ENCODE measurements around the gene ITPKC.
"Not testable (repeated sequence)": the region's sequence is repeated elsewhere in the genome, so short reads cannot be mapped to it uniquely, and the experiment has no call there.

The ITPKC gene

DNA sequence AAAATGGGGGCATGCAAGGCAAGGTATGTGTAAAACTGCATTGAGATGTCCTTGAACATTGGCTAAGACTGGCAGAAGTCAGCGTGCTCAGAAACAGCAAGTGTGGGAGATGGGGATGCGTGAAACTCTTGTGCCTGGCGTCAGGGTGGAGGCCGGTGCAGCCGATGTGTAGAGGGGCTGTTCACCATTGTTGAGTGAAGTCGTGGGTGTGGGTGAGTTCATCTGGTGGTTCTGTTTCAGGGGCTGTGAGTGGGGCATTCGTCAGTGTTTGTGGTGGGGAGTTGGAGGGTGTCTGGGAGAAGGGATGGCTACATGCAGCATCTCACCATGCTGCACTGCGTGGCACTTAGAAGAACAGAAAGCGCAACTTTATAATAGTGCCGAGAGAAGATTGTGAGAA lies 47.1 kb downstream of the ITPKC start:
- DNase-seq, result no peak
- peaks cover 70% of the 10 kb centered on the region for H3K36me3 ChIP-seq
- TF ChIP-seq, protein P1, sequence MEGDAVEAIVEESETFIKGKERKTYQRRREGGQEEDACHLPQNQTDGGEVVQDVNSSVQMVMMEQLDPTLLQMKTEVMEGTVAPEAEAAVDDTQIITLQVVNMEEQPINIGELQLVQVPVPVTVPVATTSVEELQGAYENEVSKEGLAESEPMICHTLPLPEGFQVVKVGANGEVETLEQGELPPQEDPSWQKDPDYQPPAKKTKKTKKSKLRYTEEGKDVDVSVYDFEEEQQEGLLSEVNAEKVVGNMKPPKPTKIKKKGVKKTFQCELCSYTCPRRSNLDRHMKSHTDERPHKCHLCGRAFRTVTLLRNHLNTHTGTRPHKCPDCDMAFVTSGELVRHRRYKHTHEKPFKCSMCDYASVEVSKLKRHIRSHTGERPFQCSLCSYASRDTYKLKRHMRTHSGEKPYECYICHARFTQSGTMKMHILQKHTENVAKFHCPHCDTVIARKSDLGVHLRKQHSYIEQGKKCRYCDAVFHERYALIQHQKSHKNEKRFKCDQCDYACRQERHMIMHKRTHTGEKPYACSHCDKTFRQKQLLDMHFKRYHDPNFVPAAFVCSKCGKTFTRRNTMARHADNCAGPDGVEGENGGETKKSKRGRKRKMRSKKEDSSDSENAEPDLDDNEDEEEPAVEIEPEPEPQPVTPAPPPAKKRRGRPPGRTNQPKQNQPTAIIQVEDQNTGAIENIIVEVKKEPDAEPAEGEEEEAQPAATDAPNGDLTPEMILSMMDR (IDR thresholded peaks at IDR 0.05; ENCODE audit: low read depth, low read length), result no peak

DNA sequence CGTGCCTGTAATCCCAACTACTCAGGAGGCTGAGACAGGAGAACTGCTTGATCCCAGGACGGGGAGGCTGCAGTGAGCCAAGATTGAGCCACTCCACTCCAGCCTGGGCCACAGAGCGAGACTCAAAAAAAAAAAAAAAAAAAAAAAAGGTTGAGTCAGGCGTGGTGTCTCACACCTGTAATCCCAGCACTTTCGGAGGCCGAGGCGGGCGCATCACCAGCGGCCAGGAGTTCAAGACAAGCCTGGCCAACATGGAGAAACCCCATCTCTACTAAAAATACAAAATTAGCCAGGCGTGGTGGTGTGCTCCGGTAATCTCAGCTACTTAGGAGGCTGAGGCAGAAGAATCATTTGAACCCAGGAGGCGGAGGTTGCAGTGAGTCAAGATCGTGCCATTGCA lies 49.5 kb downstream of the ITPKC start:
- H3K4me3 ChIP-seq (ENCODE audit: low read depth, low read length); DNase-seq; H3K4me1 ChIP-seq; H3K9me3 ChIP-seq; H3K27me3 ChIP-seq: not testable (repeated sequence)
- H3K36me3 ChIP-seq, result peaks cover 47% of the 10 kb centered on the region

More for the DNA sequence above, 47.1 kb downstream of the ITPKC start:
- Histone ChIP-seq H3K4me1 (no peaks in the 10 kb centered on the region), H3K9me3 (no peaks in the 10 kb centered on the region), H3K4me3 (ENCODE audit: low read depth, low read length) (no peak overlapping the region), H3K27me3 (no peaks in the 10 kb centered on the region)

DNA sequence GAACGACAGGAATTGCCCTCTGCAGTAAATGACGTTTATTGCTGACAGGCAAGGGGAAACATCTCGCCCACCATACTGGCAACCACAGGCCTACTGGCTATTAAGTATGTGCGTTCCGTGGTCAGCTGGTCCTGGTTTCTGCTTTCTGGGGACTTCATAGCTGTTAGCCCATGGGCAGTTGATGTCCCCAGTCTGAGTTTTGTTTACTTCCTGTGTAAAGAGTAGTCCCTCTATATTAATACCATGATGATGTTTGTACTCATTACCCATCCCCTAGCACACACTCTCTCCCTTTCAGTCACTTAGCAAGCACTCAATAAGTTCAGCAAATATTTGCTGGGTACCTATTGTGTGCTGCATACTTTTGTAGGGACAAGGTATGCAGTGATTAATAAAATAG lies 52.0 kb downstream of the ITPKC start:
- Histone ChIP-seq H3K4me3 (ENCODE audit: low read depth, low read length) (no peak overlapping the region), H3K36me3 (peaks cover 23% of the 10 kb centered on the region), H3K4me1 (no peaks in the 10 kb centered on the region), H3K9me3 (no peaks in the 10 kb centered on the region), H3K27me3 (no peaks in the 10 kb centered on the region)
- DNase-seq, result no peak
- TF ChIP-seq, protein P1 (IDR thresholded peaks at IDR 0.05; ENCODE audit: low read depth, low read length), result no peak

DNA sequence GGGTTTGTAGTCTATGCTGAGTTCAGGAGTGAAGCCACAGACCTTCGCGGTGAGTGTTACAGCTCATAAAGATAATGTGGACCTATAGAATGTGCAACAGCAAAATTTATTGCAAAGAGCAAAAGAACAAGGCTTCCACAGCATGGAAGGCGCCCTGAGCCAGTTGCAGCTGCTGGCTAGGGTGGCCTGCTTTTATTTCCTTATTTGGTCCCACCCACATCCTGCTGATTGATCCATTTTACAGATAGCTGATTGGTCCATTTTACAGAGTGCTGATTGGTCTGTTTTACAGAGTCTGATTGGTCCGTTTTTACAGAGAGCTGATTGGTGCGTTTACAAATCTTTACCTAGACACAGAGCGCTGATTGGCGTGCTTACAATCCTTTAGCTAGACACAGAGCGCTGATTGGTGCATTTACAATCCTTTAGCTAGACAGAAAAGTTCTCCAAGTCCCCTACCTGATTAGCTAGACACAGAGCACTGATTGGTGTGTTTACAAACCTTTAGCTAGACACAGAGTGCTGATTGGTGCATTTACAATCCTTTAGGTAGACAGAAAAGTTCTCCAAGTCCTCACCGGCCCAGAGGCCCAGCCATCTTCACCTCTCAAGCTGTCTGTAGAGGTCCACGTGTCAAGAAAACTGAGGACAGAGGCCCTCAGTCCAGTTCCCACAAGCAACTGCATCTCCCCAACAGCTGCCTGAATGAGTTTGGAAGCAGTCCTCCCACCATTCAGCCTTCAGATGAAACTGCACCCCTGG lies 54.4 kb downstream of the ITPKC start:
- peak; percentile 26 for DNase-seq
- H3K4me3 ChIP-seq (ENCODE audit: low read depth, low read length); H3K27me3 ChIP-seq; H3K9me3 ChIP-seq; H3K36me3 ChIP-seq; H3K4me1 ChIP-seq: not testable (repeated sequence)

DNA sequence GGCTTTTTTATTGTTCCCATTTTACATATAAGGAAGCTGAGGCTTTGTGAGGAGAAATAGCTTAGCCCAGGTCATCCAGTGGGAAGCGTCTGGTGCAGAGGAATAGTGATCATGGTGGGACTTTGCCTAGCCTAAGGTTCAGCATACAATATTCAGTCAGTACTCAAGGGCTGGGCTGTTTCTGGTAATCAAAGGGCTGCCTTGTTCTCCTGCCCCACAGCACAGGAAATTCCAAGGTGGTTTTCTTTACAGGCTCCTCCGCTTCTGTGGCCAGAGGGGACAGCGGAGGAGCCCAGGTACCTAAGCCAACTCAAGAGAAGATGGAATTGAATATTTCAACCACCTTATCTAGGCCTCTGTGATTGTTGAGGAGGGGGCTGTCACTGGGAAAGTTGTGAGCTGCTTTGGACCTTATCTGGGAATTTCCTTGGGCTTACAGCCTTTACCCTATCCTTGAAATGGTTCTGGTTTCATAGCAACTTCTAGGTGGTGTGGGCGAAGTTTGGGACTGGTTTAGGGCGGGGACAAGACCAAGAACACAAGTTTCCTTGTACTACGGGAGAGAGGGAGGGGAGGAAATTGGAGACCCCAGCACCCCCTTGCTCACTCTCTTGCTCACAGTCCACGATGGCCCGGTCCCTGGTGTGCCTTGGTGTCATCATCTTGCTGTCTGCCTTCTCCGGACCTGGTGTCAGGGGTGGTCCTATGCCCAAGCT lies 58.2 kb downstream of the ITPKC start, which contains the start of gene MIA:
Gene MIA, plus strand, starts transcription at position 606 of the 716 bp plus-strand sequence. Its CDS starts 22 bp downstream, at position 628.
- Histone ChIP-seq H3K27me3 (no peaks in the 10 kb centered on the region), H3K36me3 (no peaks in the 10 kb centered on the region), H3K4me1 (peaks cover 3% of the 10 kb centered on the region; the same call in 1 of the 2 replicates), H3K4me3 (ENCODE audit: low read depth, low read length) (no peak within 1 kb of the TSS), H3K9me3 (no peaks in the 10 kb centered on the region)
- no peak for DNase-seq
- TF ChIP-seq, protein P1 (IDR thresholded peaks at IDR 0.05; ENCODE audit: low read depth, low read length), result no peak

DNA sequence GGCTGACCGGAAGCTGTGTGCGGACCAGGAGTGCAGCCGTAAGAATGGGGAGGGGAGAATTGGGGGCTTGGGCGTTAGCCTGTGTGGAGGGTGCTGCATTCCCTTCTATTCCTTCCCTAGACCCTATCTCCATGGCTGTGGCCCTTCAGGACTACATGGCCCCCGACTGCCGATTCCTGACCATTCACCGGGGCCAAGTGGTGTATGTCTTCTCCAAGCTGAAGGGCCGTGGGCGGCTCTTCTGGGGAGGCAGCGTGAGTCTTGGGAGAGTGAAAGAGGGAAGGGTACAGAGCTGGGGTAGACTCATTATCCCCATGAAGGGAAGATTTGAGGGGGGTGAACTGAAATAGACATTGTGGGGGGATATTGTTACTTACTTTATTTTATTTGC lies 58.7 kb downstream of the ITPKC start:
- Histone ChIP-seq H3K9me3 (no peaks in the 10 kb centered on the region), H3K4me1 (peaks cover 3% of the 10 kb centered on the region; the same call in 1 of the 2 replicates), H3K4me3 (ENCODE audit: low read depth, low read length) (no peak overlapping the region), H3K36me3 (no peaks in the 10 kb centered on the region), H3K27me3 (no peaks in the 10 kb centered on the region)
- no peak for DNase-seq
- TF ChIP-seq, protein P1 (IDR thresholded peaks at IDR 0.05; ENCODE audit: low read depth, low read length), result no peak

DNA sequence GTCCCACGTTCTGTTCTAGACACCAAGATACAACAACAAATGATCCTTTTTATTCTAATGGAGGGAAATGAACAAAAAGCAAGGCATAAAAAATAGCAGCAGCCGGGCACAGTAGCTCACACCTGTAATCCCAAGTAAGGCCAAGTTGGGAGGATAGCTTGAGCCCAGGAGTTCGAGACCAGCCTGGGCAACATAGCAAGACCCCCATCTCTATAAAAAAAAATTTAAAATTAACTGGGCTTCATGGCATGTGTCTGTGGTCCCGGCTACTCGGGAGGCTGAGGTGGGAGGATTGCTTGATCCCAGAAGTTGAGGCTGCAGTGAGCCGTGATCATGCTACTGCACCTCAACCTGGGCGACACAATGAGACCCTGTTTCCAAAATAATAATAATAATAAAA lies 59.5 kb downstream of the ITPKC start:
- no peaks in the 10 kb centered on the region for H3K9me3 ChIP-seq
- H3K4me1 ChIP-seq, result peaks cover 3% of the 10 kb centered on the region; the same call in 1 of the 2 replicates
- no peak for DNase-seq
- no peaks in the 10 kb centered on the region for H3K36me3 ChIP-seq
- no peak overlapping the region for H3K4me3 ChIP-seq (ENCODE audit: low read depth, low read length)
- TF ChIP-seq, protein P1 (IDR thresholded peaks at IDR 0.05; ENCODE audit: low read depth, low read length), result no peak
- no peaks in the 10 kb centered on the region for H3K27me3 ChIP-seq
